Mesenchymal stem cell (in vitro differentiated cells and primary cell): ENCODE results near the gene TMEM252.

Experiments
- DNase-seq: peaks from one replicate; pipeline ENCODE4 v3.0.0-alpha.2; 2013
- H2AFZ ChIP-seq: one replicate; pipeline ENCODE4 v1.6.1; 2013; ENCODE audit warnings: low read depth, mild to moderate bottlenecking, control low read depth, inconsistent platforms, low read length, moderate library complexity
- H2AK5ac ChIP-seq: 2 replicates; pipeline ENCODE4 v1.6.1; 2013; ENCODE audit warnings: low read length, moderate library complexity, mild to moderate bottlenecking, inconsistent platforms; ENCODE audit not compliant: severe bottlenecking
- H2BK120ac ChIP-seq: one replicate; pipeline ENCODE4 v1.6.1; 2013; ENCODE audit warnings: low read depth, mild to moderate bottlenecking, inconsistent platforms, low read length, moderate library complexity
- H2BK12ac ChIP-seq, 2 experiments: one replicate each; pipeline ENCODE4 v1.6.1; 2013; ENCODE audit warnings: inconsistent platforms in 2 of 2, low read length in 2 of 2, mild to moderate bottlenecking in 2 of 2, moderate library complexity in 2 of 2, control low read depth in 1 of 2
- H2BK15ac ChIP-seq: one replicate; pipeline ENCODE4 v1.6.1; 2013; ENCODE audit warnings: mild to moderate bottlenecking, low read depth, inconsistent platforms; ENCODE audit not compliant: poor library complexity, severe bottlenecking
- H2BK5ac ChIP-seq: 2 replicates; pipeline ENCODE4 v1.6.1; 2013; ENCODE audit warnings: low read depth, mild to moderate bottlenecking, low read length, control low read depth, inconsistent platforms; ENCODE audit not compliant: poor library complexity, severe bottlenecking
- H3K14ac ChIP-seq, 2 experiments: one replicate each; pipeline ENCODE4 v1.6.1; 2013; ENCODE audit warnings: inconsistent platforms in 2 of 2, low read length in 2 of 2, control low read depth in 1 of 2, mild to moderate bottlenecking in 1 of 2, moderate library complexity in 1 of 2
- H3K18ac ChIP-seq, 2 experiments: one replicate each; pipeline ENCODE4 v1.6.1; 2013; ENCODE audit warnings: inconsistent platforms in 2 of 2, low read length in 2 of 2, control low read depth in 1 of 2, low read depth in 1 of 2, mild to moderate bottlenecking in 1 of 2
- H3K23ac ChIP-seq, 2 experiments: one replicate each; pipeline ENCODE4 v1.6.1; 2013; ENCODE audit warnings: inconsistent platforms in 2 of 2, low read length in 2 of 2, mild to moderate bottlenecking in 2 of 2, moderate library complexity in 2 of 2, control low read depth in 1 of 2
- H3K27ac ChIP-seq: 2 replicates; pipeline ENCODE4 v1.5.1; 2013; ENCODE audit warnings: mild to moderate bottlenecking, moderate library complexity, low read length, control low read depth, inconsistent platforms; ENCODE audit not compliant: poor library complexity, severe bottlenecking
- H3K27me3 ChIP-seq, 2 experiments: 2 replicates each; pipeline versions ENCODE4 v1.6.1 to v1.7.0; 2013; ENCODE audit warnings: low read length in 2 of 2, mild to moderate bottlenecking in 2 of 2, moderate library complexity in 2 of 2, control low read depth in 1 of 2, inconsistent platforms in 1 of 2; ENCODE audit not compliant: control insufficient read depth in 1 of 2, insufficient read depth in 1 of 2
- H3K36me3 ChIP-seq, 2 experiments: 2 replicates each; pipeline versions ENCODE4 v1.6.1 to v1.7.0; 2013; ENCODE audit warnings: low read length in 2 of 2, control low read depth in 1 of 2, inconsistent platforms in 1 of 2, low read depth in 1 of 2, mild to moderate bottlenecking in 1 of 2; ENCODE audit not compliant: insufficient read depth in 2 of 2, control insufficient read depth in 1 of 2
- H3K4ac ChIP-seq, 2 experiments: one replicate each; pipeline ENCODE4 v1.6.1; 2013; ENCODE audit warnings: inconsistent platforms in 2 of 2, low read length in 2 of 2, mild to moderate bottlenecking in 2 of 2, moderate library complexity in 2 of 2, control low read depth in 1 of 2, low read depth in 1 of 2
- H3K4me1 ChIP-seq: 2 replicates; pipeline ENCODE4 v1.6.1; 2013; ENCODE audit warnings: low read depth, low read length, control low read depth; ENCODE audit not compliant: control insufficient read depth, insufficient read depth
- H3K4me2 ChIP-seq: 2 replicates; pipeline ENCODE4 v1.6.1; 2013; ENCODE audit warnings: low read length, mild to moderate bottlenecking, inconsistent platforms; ENCODE audit not compliant: poor library complexity, severe bottlenecking
- H3K4me3 ChIP-seq, 2 experiments: 2 replicates each; pipeline versions ENCODE4 v1.5.1 to v1.7.0; 2013; ENCODE audit warnings: low read length in 2 of 2, mild to moderate bottlenecking in 2 of 2, control low read depth in 1 of 2, low read depth in 1 of 2; ENCODE audit not compliant: insufficient read depth in 1 of 2
- H3K79me1 ChIP-seq: replicated peaks from 2 replicates; pipeline ENCODE4 v1.6.1; 2013; ENCODE audit warnings: mild to moderate bottlenecking, control low read depth, low read length, inconsistent platforms; ENCODE audit not compliant: poor library complexity, severe bottlenecking
- H3K9ac ChIP-seq: 2 replicates; pipeline ENCODE4 v1.7.0; 2013; ENCODE audit warnings: mild to moderate bottlenecking, low read length, moderate library complexity
- H3K9me3 ChIP-seq: 2 replicates; pipeline ENCODE4 v1.7.0; 2013; ENCODE audit warnings: mild to moderate bottlenecking, low read length; ENCODE audit not compliant: control insufficient read depth
- H4K8ac ChIP-seq: one replicate; pipeline ENCODE4 v1.6.1; 2013; ENCODE audit warnings: inconsistent platforms, mild to moderate bottlenecking, low read length, moderate library complexity
- H4K91ac ChIP-seq: one replicate; pipeline ENCODE4 v1.6.1; 2013; ENCODE audit warnings: mild to moderate bottlenecking, low read length, inconsistent platforms
- WGBS: methylation state at CpG from one replicate; pipeline ENCODE4 v1.1.7; 2013; ENCODE audit warnings: mixed read lengths; 5-methylcytosine and 5-hydroxymethylcytosine counted together

TMEM252 gene

GRCh38 chr9:68555437-68556150 lies 14.9 kb upstream of the TMEM252 start:
- Histone ChIP-seq H2AK5ac (no peak overlapping the region), H2BK120ac (no peak overlapping the region), H3K23ac (no peak overlapping the region), H3K36me3 (no peaks in the 10 kb centered on the region), H2AFZ (no peak overlapping the region), H3K27me3 (no peaks in the 10 kb centered on the region), H4K8ac (no peak overlapping the region), H3K9me3 (no peaks in the 10 kb centered on the region), H4K91ac (no peak overlapping the region), H3K14ac (no peak overlapping the region), H3K9ac (no peak overlapping the region), H3K18ac (no peak overlapping the region), H3K4me3 (no peak overlapping the region), H2BK12ac (peak overlapping the region in 1 of 2 experiments; percentile 42), H3K4ac (no peak overlapping the region), H3K27ac (no peak overlapping the region), H3K79me1 (no peaks in the 10 kb centered on the region), H2BK5ac (no peak overlapping the region), H3K4me1 (no peaks in the 10 kb centered on the region), H2BK15ac (peak overlapping the region; percentile 48), H3K4me2 (no peak overlapping the region)
- 32% methylated on average over 1 of the region's 1 CpG for WGBS
- no peak for DNase-seq

GRCh38 chr9:68552700-68553476 lies 12.2 kb upstream of the TMEM252 start:
- Histone ChIP-seq H3K23ac (no peak overlapping the region), H2BK120ac (no peak overlapping the region), H4K8ac (no peak overlapping the region), H3K4me2 (no peak overlapping the region), H2AK5ac (no peak overlapping the region), H3K4ac (no peak overlapping the region), H3K14ac (no peak overlapping the region), H4K91ac (no peak overlapping the region), H3K9ac (no peak overlapping the region), H3K4me1 (no peaks in the 10 kb centered on the region), H2BK5ac (no peak overlapping the region), H3K4me3 (no peak overlapping the region), H3K27me3 (no peaks in the 10 kb centered on the region), H2BK15ac (no peak overlapping the region), H3K36me3 (no peaks in the 10 kb centered on the region), H3K18ac (no peak overlapping the region), H2AFZ (no peak overlapping the region), H3K9me3 (no peaks in the 10 kb centered on the region), H3K27ac (no peak overlapping the region), H3K79me1 (no peaks in the 10 kb centered on the region), H2BK12ac (no peak overlapping the region)
- DNase-seq: peak; percentile 82
- WGBS: no CpG with 5 or more reads among the region's 3 CpGs

- Histone ChIP-seq H3K27me3 (no peaks in the 10 kb centered on the region), H3K23ac (no peak overlapping the region), H2AK5ac (no peak overlapping the region), H3K4me1 (no peaks in the 10 kb centered on the region), H4K91ac (no peak overlapping the region), H3K18ac (no peak overlapping the region), H4K8ac (no peak overlapping the region), H3K4ac (no peak overlapping the region), H3K14ac (no peak overlapping the region), H2AFZ (no peak overlapping the region), H2BK5ac (no peak overlapping the region), H3K27ac (no peak overlapping the region), H3K9ac (no peak overlapping the region), H2BK15ac (no peak overlapping the region), H3K79me1 (no peaks in the 10 kb centered on the region), H2BK12ac (no peak overlapping the region), H2BK120ac (no peak overlapping the region), H3K4me3 (no peak overlapping the region), H3K9me3 (no peaks in the 10 kb centered on the region), H3K36me3 (no peaks in the 10 kb centered on the region), H3K4me2 (no peak overlapping the region)
- WGBS: 79% methylated on average over 3 of the region's 4 CpGs
- DNase-seq: no peak
These were observed 10.5 kb upstream of the TMEM252 start for GRCh38 chr9:68551191-68551590.

GRCh38 chr9:68548241-68548640 lies 7.6 kb upstream of the TMEM252 start:
- no peaks in the 10 kb centered on the region for H3K9me3 ChIP-seq
- H2AFZ ChIP-seq: no peak overlapping the region
- H2BK12ac ChIP-seq: no peak overlapping the region
- no peak overlapping the region for H2BK120ac ChIP-seq
- H3K4me3 ChIP-seq: no peak overlapping the region
- no peak overlapping the region for H3K4me2 ChIP-seq
- H4K91ac ChIP-seq: no peak overlapping the region
- no peak overlapping the region for H3K9ac ChIP-seq
- no peak overlapping the region for H4K8ac ChIP-seq
- no peak overlapping the region for H2BK15ac ChIP-seq
- H3K4ac ChIP-seq: no peak overlapping the region
- no peak overlapping the region for H3K23ac ChIP-seq
- no peak overlapping the region for H3K18ac ChIP-seq
- no peaks in the 10 kb centered on the region for H3K36me3 ChIP-seq
- no peaks in the 10 kb centered on the region for H3K27me3 ChIP-seq
- no peak for DNase-seq
- 58% methylated on average over 3 of the region's 3 CpGs for WGBS
- H3K27ac ChIP-seq: no peak overlapping the region
- no peak overlapping the region for H2BK5ac ChIP-seq
- no peak overlapping the region for H3K14ac ChIP-seq
- no peak overlapping the region for H2AK5ac ChIP-seq
- H3K4me1 ChIP-seq: no peaks in the 10 kb centered on the region
- no peaks in the 10 kb centered on the region for H3K79me1 ChIP-seq
